ENCODE results near the gene RC3H2. TPM values are rescaled to one million over a fixed set of nuclear protein-coding genes. Genes with fewer than 3 reads are reported as not detected.
"Not testable (repeated sequence)": the region's sequence is repeated elsewhere in the genome, so short reads cannot be mapped to it uniquely, and the experiment has no call there.

The RC3H2 gene
- polyA plus RNA-seq, 2 donors, result 8.5 to 9.2 TPM

DNA sequence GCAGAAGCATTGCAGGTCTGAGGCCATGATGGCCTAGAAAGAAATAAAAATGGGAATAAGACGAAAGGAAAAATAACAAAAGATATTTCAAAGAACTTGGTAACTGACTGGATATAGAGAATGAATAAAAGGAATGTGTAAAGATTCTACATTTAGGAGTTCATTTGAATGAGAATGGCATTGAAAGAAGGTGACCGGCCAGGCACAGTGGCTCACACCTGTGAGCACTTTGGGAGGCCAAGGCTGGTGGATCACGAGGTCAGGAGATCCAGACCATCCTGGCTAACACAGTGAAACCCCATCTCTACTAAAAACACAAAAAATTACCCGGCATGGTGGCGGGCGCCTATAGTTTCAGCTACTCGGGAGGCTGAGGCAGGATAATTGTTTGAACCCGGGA, 17.6 kb upstream of the RC3H2 start:
- Histone ChIP-seq H3K27ac (ENCODE audit: low read depth in 2 of 2, low read length in 1 of 2) (no peak overlapping the region), H3K4me3 (ENCODE audit: low read depth in 1 of 2, low read length in 2 of 2) (no peak overlapping the region), H3K36me3 (ENCODE audit: control insufficient read depth in 2 of 2, insufficient read depth in 2 of 2, low read length in 1 of 2) (no peaks in the 10 kb centered on the region), H3K27me3 (ENCODE audit: control insufficient read depth in 1 of 2, insufficient read depth in 2 of 2, low read length in 2 of 2) (no peaks in the 10 kb centered on the region), H3K9me3 (ENCODE audit: control insufficient read depth in 2 of 2, insufficient read depth in 1 of 2, low read depth in 1 of 2, low read length in 1 of 2) (no peaks in the 10 kb centered on the region), H3K4me1 (ENCODE audit: control insufficient read depth in 2 of 2, insufficient read depth in 2 of 2, low read length in 1 of 2) (no peaks in the 10 kb centered on the region)
- 88 to 93% methylated on average over 8 of the region's 8 CpGs for WGBS, 2 donors

GRCh38 chr9:122918310-122918709, 13.2 kb upstream of the RC3H2 start:
- WGBS, 2 donors, result 84 to 89% methylated on average over 2 of the region's 2 CpGs
- no peaks in the 10 kb centered on the region for H3K27me3 ChIP-seq (ENCODE audit: control insufficient read depth in 1 of 2, insufficient read depth in 2 of 2, low read length in 2 of 2)
- H3K27ac ChIP-seq (ENCODE audit: low read depth in 2 of 2, low read length in 1 of 2), result no peak overlapping the region
- H3K9me3 ChIP-seq (ENCODE audit: control insufficient read depth in 2 of 2, insufficient read depth in 1 of 2, low read depth in 1 of 2, low read length in 1 of 2), result no peaks in the 10 kb centered on the region
- H3K4me1 ChIP-seq (ENCODE audit: control insufficient read depth in 2 of 2, insufficient read depth in 2 of 2, low read length in 1 of 2), result peaks cover 0 to 2% of the 10 kb centered on the region in 2 donors
- no peaks in the 10 kb centered on the region for H3K36me3 ChIP-seq (ENCODE audit: control insufficient read depth in 2 of 2, insufficient read depth in 2 of 2, low read length in 1 of 2)
- no peak overlapping the region for H3K4me3 ChIP-seq (ENCODE audit: low read depth in 1 of 2, low read length in 2 of 2)

GRCh38 chr9:122912964-122913673, 8.0 kb upstream of the RC3H2 start, which contains the start of gene ZBTB6:
ZBTB6 (minus strand) TSS chr9:122913323; CDS start chr9:122912072, 1,251 bp downstream.
- WGBS, 2 donors, result 0 to 1% methylated on average over 35 of the region's 35 CpGs
- H3K27me3 ChIP-seq (ENCODE audit: control insufficient read depth in 1 of 2, insufficient read depth in 2 of 2, low read length in 2 of 2), result no peaks in the 10 kb centered on the region
- peaks cover 0 to 2% of the 10 kb centered on the region in 2 donors for H3K4me1 ChIP-seq (ENCODE audit: control insufficient read depth in 2 of 2, insufficient read depth in 2 of 2, low read length in 1 of 2)
- H3K4me3 ChIP-seq (ENCODE audit: low read depth in 1 of 2, low read length in 2 of 2), result peak within 1 kb of the TSS; percentile 85 to 88
- H3K27ac ChIP-seq (ENCODE audit: low read depth in 2 of 2, low read length in 1 of 2), result peak within 1 kb of the TSS; percentile 84 to 95
- H3K9me3 ChIP-seq (ENCODE audit: control insufficient read depth in 2 of 2, insufficient read depth in 1 of 2, low read depth in 1 of 2, low read length in 1 of 2), result no peaks in the 10 kb centered on the region
- peaks cover 2 to 3% of the 10 kb centered on the region in 2 donors for H3K36me3 ChIP-seq (ENCODE audit: control insufficient read depth in 2 of 2, insufficient read depth in 2 of 2, low read length in 1 of 2)

DNA sequence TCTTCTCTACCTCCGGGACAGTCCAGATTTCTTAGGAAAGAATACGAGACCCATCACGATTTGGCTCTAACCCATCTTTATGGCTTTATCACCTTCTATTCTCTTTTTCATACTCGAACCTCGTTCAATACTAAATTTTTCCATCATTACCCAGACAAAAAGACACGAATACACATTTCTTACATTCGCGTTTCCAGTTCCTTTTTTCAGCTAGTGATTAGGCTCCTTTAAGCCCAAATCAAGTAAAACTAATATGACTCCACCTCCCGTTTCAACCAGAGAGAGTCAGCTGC, 7.5 kb upstream of the RC3H2 start:
- Histone ChIP-seq H3K36me3 (ENCODE audit: control insufficient read depth in 2 of 2, insufficient read depth in 2 of 2, low read length in 1 of 2) (peaks cover 2 to 3% of the 10 kb centered on the region in 2 donors), H3K4me3 (ENCODE audit: low read depth in 1 of 2, low read length in 2 of 2) (peak overlapping the region; percentile 85 to 88), H3K4me1 (ENCODE audit: control insufficient read depth in 2 of 2, insufficient read depth in 2 of 2, low read length in 1 of 2) (peaks cover 0 to 2% of the 10 kb centered on the region in 2 donors), H3K27me3 (ENCODE audit: control insufficient read depth in 1 of 2, insufficient read depth in 2 of 2, low read length in 2 of 2) (no peaks in the 10 kb centered on the region), H3K9me3 (ENCODE audit: control insufficient read depth in 2 of 2, insufficient read depth in 1 of 2, low read depth in 1 of 2, low read length in 1 of 2) (no peaks in the 10 kb centered on the region), H3K27ac (ENCODE audit: low read depth in 2 of 2, low read length in 1 of 2) (peak overlapping the region; percentile 84 to 95)
- WGBS, 2 donors, result 2 to 3% methylated on average over 9 of the region's 9 CpGs

GRCh38 chr9:122906122-122906521, 963 bp upstream of the RC3H2 start:
- H3K27ac ChIP-seq (ENCODE audit: low read depth in 2 of 2, low read length in 1 of 2); H3K27me3 ChIP-seq (ENCODE audit: control insufficient read depth in 1 of 2, insufficient read depth in 2 of 2, low read length in 2 of 2); H3K4me1 ChIP-seq (ENCODE audit: control insufficient read depth in 2 of 2, insufficient read depth in 2 of 2, low read length in 1 of 2); H3K4me3 ChIP-seq (ENCODE audit: low read depth in 1 of 2, low read length in 2 of 2); H3K36me3 ChIP-seq (ENCODE audit: control insufficient read depth in 2 of 2, insufficient read depth in 2 of 2, low read length in 1 of 2); H3K9me3 ChIP-seq (ENCODE audit: control insufficient read depth in 2 of 2, insufficient read depth in 1 of 2, low read depth in 1 of 2, low read length in 1 of 2): not testable (repeated sequence)
- 95 to 97% methylated on average over 16 of the region's 16 CpGs for WGBS, 2 donors

GRCh38 chr9:122904466-122904822, 715 bp downstream of the RC3H2 start:
- H3K4me1 ChIP-seq (ENCODE audit: control insufficient read depth in 2 of 2, insufficient read depth in 2 of 2, low read length in 1 of 2), result no peaks in the 10 kb centered on the region
- peak overlapping the region; percentile 86 to 98 for H3K27ac ChIP-seq (ENCODE audit: low read depth in 2 of 2, low read length in 1 of 2)
- WGBS, 2 donors, result 0 to 1% methylated on average over 8 of the region's 8 CpGs

GRCh38 chr9:122900791-122901190, 4.4 kb downstream of the RC3H2 start:
- peaks cover 0 to 3% of the 10 kb centered on the region in 2 donors for H3K4me1 ChIP-seq (ENCODE audit: control insufficient read depth in 2 of 2, insufficient read depth in 2 of 2, low read length in 1 of 2)
- no peak overlapping the region for H3K4me3 ChIP-seq (ENCODE audit: low read depth in 1 of 2, low read length in 2 of 2)
- peaks cover 0 to 2% of the 10 kb centered on the region in 2 donors for H3K36me3 ChIP-seq (ENCODE audit: control insufficient read depth in 2 of 2, insufficient read depth in 2 of 2, low read length in 1 of 2)
- no peak overlapping the region for H3K27ac ChIP-seq (ENCODE audit: low read depth in 2 of 2, low read length in 1 of 2)
- H3K27me3 ChIP-seq (ENCODE audit: control insufficient read depth in 1 of 2, insufficient read depth in 2 of 2, low read length in 2 of 2), result no peaks in the 10 kb centered on the region
- H3K9me3 ChIP-seq (ENCODE audit: control insufficient read depth in 2 of 2, insufficient read depth in 1 of 2, low read depth in 1 of 2, low read length in 1 of 2), result no peaks in the 10 kb centered on the region
- 36 to 38% methylated on average over 2 of the region's 2 CpGs for WGBS, 2 donors

More at GRCh38 chr9:122904466-122904822, 715 bp downstream of the RC3H2 start:
- H3K4me3 ChIP-seq (ENCODE audit: low read depth in 1 of 2, low read length in 2 of 2), result peak overlapping the region; percentile 70 to 97
- no peaks in the 10 kb centered on the region for H3K36me3 ChIP-seq (ENCODE audit: control insufficient read depth in 2 of 2, insufficient read depth in 2 of 2, low read length in 1 of 2)
- H3K27me3 ChIP-seq (ENCODE audit: control insufficient read depth in 1 of 2, insufficient read depth in 2 of 2, low read length in 2 of 2), result no peaks in the 10 kb centered on the region
- no peaks in the 10 kb centered on the region for H3K9me3 ChIP-seq (ENCODE audit: control insufficient read depth in 2 of 2, insufficient read depth in 1 of 2, low read depth in 1 of 2, low read length in 1 of 2)

GRCh38 chr9:122897969-122898368, 7.2 kb downstream of the RC3H2 start:
- Histone ChIP-seq H3K9me3 (ENCODE audit: control insufficient read depth in 2 of 2, insufficient read depth in 1 of 2, low read depth in 1 of 2, low read length in 1 of 2) (no peaks in the 10 kb centered on the region), H3K4me3 (ENCODE audit: low read depth in 1 of 2, low read length in 2 of 2) (no peak overlapping the region), H3K27me3 (ENCODE audit: control insufficient read depth in 1 of 2, insufficient read depth in 2 of 2, low read length in 2 of 2) (no peaks in the 10 kb centered on the region), H3K4me1 (ENCODE audit: control insufficient read depth in 2 of 2, insufficient read depth in 2 of 2, low read length in 1 of 2) (peaks cover 0 to 3% of the 10 kb centered on the region in 2 donors), H3K27ac (ENCODE audit: low read depth in 2 of 2, low read length in 1 of 2) (no peak overlapping the region), H3K36me3 (ENCODE audit: control insufficient read depth in 2 of 2, insufficient read depth in 2 of 2, low read length in 1 of 2) (peaks cover 2 to 3% of the 10 kb centered on the region in 2 donors)
- 94 to 95% methylated on average over 1 of the region's 1 CpG for WGBS, 2 donors

- no peaks in the 10 kb centered on the region for H3K27me3 ChIP-seq (ENCODE audit: control insufficient read depth in 1 of 2, insufficient read depth in 2 of 2, low read length in 2 of 2)
- WGBS, 2 donors, result 54 to 75% methylated on average over 3 of the region's 3 CpGs
- H3K9me3 ChIP-seq (ENCODE audit: control insufficient read depth in 2 of 2, insufficient read depth in 1 of 2, low read depth in 1 of 2, low read length in 1 of 2), result no peaks in the 10 kb centered on the region
- no peak overlapping the region for H3K27ac ChIP-seq (ENCODE audit: low read depth in 2 of 2, low read length in 1 of 2)
- H3K4me1 ChIP-seq (ENCODE audit: control insufficient read depth in 2 of 2, insufficient read depth in 2 of 2, low read length in 1 of 2), result no peaks in the 10 kb centered on the region
- H3K36me3 ChIP-seq (ENCODE audit: control insufficient read depth in 2 of 2, insufficient read depth in 2 of 2, low read length in 1 of 2), result peaks cover 3 to 8% of the 10 kb centered on the region in 2 donors
- H3K4me3 ChIP-seq (ENCODE audit: low read depth in 1 of 2, low read length in 2 of 2), result no peak overlapping the region
These were observed 16.7 kb downstream of the RC3H2 start for GRCh38 chr9:122888480-122888879.

DNA sequence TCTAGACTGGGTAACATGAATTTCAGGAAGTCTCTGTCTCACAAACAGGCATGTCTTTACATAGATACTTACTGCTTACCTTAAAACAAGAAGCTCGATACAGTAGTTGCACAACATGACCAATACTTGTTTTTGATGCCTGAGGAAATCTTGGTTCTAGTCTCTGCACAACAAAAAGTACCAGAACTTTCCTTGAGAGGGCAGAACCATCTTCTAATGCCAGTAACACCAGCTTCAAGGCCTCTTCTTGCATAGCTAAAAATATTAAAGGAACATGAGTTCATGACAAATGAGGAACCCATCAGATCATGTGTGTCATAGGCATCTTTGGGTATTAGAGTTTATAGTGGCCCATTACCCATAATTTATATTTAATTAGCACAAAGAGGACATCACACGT, 22.0 kb downstream of the RC3H2 start:
- Histone ChIP-seq H3K36me3 (ENCODE audit: control insufficient read depth in 2 of 2, insufficient read depth in 2 of 2, low read length in 1 of 2) (peaks cover 2 to 5% of the 10 kb centered on the region in 2 donors), H3K9me3 (ENCODE audit: control insufficient read depth in 2 of 2, insufficient read depth in 1 of 2, low read depth in 1 of 2, low read length in 1 of 2) (no peaks in the 10 kb centered on the region), H3K4me1 (ENCODE audit: control insufficient read depth in 2 of 2, insufficient read depth in 2 of 2, low read length in 1 of 2) (no peaks in the 10 kb centered on the region), H3K27me3 (ENCODE audit: control insufficient read depth in 1 of 2, insufficient read depth in 2 of 2, low read length in 2 of 2) (no peaks in the 10 kb centered on the region), H3K4me3 (ENCODE audit: low read depth in 1 of 2, low read length in 2 of 2) (no peak overlapping the region), H3K27ac (ENCODE audit: low read depth in 2 of 2, low read length in 1 of 2) (no peak overlapping the region)
- 87 to 91% methylated on average over 2 of the region's 2 CpGs for WGBS, 2 donors

Measured in esophagus (tissue), 2 donors.